Stimulated activated CD4-positive, alpha-beta T cell treated with anti-CD3 and anti-CD28 coated beads, Interleukin-4, amount 100 ng/mL, for 1 hour (primary cell): ENCODE measurements around the gene ZFYVE21.
A peak's percentile ranks its signal among the peaks of the same experiment; 100 is the strongest.
"Not testable (repeated sequence)": the region's sequence is repeated elsewhere in the genome, so short reads cannot be mapped to it uniquely, and the experiment has no call there.

Experiments used
- DNase-seq: peaks from one replicate; pipeline ENCODE4 v3.0.0-alpha.2; 2020

ZFYVE21 gene

DNA sequence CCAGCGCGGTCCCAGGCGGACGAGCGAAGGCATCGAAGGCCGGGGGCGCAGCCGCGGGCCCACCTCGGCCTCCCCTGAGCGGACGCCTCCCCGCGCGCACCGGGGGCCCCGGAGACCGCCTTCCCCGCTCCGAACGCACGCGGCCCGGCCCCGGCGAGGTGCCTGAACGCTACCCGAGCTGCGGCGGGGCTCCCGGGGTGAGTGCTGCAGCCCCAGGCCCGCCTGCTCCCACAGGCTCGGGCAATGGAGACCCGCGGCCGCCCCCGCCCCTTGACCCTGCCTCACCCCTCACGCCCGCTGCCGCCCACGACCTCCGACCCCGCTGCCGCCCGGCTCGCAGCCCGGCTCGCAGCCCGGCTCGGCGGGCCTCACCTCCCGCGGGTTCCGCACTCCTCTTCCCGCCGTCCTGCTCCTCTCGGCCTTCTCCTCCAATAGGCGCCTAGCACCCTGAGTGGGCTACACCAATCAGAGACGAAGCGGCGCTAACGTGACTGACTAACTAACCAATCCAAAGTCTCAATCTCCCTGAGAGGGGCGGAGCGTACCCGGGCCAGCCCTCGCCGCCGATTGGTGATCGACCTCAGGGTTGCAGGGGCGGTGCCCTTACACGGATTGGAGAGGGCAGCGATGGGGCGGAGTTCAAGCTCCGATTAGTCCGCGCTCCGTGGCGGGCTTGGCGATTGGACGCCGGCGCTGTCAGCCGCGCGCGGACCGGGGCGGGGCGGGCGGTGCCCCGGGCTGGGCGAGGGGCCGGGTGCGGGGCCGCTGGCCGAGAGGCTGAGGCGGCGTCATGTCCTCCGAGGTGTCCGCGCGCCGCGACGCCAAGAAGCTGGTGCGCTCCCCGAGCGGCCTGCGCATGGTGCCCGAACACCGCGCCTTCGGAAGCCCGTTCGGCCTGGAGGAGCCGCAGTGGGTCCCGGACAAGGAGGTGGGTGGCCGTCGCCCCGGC lies at the start of gene ZFYVE21, which contains the start of gene XRCC3:
TSS of gene ZFYVE21 (plus strand) at position 759 of the 949 bp plus-strand sequence. CDS start at position 791, 32 bp downstream.
TSS of gene XRCC3 (minus strand) at position 400 of the 949 bp plus-strand sequence. CDS start 4,364 bp downstream, outside the sequence.
- DNase-seq, result peak; percentile 99

DNA sequence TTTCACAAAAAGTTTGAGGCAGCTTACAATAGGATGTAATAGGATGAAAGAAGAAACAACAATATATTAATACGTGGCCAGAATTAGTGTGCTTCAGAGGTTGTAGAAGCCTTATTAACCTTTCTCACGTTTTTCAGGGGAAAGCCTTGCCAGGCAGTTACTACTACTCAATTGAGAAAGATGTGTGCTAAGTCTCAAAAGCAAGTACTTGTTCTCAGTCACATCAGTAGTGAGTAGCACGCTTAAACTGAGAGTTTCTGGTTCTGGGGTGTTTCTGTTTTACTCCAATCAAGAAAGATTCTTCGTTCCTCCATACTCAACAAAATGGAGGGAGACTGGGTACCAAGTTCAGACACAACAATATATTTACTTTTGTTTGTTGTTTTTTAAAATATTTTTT lies 47.9 kb upstream of the ZFYVE21 start:
- no peak for DNase-seq

DNA sequence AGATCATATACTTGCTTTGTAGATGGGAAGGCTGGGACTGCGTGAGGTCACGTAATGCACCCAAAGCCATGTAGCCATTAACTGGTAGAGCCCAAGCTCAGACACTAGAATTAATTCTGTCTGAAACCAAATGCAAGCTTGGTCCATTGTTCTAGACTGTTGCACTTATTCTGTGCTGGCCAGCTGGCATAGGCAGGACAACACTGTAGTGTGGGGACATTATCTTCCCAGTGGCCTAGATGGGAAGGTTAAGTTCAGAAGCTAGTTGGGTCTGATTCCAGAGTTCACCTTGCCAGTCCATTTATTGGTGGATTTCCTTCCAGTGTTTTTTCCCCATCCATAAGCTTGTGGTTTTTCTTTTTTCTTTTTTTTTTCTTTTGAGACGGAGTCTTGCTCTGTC lies 47.5 kb upstream of the ZFYVE21 start:
- no peak for DNase-seq

DNA sequence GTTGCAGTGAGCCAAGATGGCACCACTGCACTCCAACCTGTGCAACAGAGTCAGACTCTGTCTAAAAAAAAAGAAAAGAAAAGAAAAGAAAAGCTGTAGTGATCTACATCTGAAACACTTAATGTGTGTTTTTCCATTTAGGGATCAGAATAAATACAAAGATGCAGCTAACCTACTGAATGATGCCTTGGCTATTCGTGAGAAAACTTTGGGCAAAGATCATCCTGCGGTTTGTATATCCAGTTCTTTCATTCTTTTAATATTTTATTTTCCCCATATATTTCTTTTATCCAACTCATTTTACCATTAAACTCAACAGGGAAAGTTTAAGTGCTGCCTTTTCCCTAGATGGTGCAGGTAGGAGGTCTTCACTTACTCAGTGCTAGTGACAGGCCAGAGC lies 46.2 kb upstream of the ZFYVE21 start:
- DNase-seq, result no peak

DNA sequence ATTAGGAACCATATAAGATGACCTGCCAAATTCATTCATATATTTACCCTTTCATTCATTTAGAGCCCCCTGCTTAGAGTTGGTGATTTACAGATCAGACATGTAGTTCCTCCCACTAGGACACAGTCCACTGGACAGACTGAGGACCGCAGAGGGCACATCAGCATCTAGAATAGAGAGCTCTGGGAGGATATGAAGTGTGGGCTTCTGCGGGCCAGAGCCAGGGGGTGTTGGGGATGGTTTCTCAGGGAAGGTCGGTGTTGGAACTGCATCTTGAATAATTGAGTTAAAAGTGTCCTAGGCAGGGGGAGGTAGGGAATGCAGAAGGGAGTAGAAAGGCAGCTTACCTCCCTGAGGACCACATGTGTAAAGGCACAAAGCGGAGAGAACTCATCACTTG lies 43.7 kb upstream of the ZFYVE21 start:
- DNase-seq, result no peak

DNA sequence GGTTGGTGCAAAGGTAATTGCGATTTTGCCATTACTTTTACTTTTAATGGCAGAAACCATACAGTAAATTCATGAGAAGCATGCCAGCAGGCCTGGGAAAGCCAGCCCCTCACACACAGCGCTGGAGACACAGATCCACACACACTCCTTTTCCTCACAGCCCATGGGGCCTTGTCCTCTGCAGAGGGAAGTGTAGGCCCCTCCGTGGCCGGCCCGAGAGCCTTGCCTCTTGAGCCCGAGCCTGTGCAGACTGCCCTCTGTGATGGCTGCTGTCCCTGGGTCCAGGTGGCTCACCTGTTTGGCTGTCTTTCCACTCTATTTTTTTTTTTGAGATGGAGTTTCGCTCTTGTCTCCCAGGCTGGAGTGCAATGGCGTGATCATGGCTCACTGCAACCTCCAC lies 39.7 kb upstream of the ZFYVE21 start:
- no peak for DNase-seq

DNA sequence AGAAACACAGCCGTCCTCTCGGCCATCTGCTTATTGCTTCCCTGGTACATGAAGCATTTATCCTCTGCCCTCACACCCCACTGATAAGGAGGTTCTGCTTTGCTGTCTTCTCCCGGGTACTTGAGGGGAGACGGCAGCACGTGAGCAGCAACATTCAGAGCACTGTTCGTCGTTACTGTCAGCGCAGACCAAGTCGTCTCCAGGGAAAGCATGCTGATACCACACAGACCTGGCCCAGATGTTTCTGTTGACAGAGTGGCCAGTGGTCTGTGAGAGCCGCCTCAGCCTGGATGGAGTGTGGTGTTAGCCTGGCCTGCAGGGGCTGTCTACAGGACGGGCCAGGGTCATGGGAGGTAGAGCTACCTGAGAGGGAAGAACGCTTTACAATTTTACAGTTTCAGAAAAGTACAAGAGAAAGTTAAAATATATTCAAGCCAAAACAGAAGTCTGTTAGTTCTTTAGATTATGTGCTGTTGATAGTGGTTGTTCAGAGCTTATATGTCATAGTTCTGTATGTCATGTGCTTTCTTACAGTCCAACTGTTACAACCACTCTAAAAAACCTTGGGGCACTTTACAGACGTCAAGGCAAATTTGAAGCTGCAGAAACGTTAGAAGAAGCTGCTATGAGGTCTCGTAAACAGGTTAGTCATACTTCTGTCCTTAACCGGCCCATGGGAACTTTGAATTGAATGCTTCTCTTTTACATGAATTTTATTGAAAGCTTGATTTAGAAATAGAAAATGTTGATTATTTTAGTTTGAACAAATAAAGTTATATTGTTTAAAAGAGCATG lies 38.5 kb upstream of the ZFYVE21 start:
- no peak for DNase-seq

DNA sequence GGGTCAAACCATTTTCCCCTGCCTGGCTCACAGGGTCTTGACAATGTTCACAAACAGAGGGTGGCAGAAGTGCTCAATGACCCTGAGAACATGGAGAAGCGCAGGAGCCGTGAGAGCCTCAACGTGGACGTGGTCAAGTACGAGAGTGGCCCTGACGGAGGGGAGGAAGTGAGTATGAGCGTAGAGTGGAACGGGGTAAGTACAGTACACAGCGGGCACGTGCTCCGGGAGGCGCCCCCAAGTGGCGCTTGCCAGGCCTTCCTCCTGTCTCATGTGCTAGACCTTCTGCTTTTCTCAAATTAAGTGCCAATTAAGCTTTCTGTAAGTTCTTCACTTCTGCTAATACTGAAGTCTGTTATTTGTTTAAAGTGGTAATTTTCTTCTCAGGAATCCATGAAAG lies 36.3 kb upstream of the ZFYVE21 start:
- DNase-seq, result peak; percentile 57

DNA sequence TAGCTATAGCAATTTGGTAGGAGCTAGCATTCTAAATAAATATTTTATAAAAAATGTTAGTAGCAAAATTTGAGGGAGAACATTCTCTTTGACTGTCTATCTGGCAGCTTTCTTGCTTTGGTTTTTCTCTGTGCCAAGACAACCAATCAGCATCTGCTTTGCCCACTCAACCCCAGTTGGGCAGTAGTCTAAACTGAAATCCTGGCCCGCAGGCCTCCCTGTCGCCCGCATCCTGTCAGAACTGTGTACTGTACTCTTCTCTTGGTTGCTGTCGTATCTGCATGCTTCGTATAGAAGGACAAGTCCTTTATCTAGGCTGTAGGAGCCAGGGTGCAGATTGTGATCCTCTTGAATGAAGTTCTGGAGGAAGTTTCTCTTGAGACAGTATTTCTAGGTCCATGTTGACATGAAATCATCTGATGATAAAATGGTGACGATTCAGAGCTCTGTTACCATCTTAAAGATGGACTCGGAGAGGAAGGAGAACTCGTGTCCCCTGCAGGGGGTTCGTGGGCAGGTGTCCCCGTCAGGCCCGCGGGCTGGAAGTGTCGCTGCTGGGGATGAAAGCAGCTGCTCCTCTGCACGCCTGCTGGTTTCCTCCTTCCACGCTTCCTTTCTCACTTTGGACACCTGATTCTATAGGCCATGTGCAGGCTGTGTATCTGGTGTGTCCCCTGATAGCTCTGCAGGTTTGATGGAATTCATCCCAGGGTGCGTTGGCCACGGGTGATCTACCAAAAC lies 34.9 kb upstream of the ZFYVE21 start:
- DNase-seq, result no peak

DNA sequence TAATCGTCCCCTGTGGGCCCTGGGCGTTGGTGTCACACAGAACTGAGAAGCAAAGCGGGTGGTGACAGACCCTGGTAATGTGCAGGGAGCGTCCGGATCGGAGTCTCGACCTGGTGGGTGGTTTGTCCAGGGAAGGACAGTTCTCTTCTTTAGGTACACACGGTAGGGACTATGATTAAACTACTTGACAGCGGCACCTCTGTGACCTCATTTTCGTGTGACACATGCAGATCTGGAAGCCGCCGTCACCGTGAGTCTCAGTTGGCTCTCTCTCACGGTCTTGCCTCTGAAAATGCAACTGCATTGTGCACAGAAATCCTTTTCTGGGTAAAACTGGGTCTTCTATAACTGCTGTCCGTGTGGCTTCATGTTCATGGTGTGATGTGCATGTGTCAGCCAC lies 32.5 kb upstream of the ZFYVE21 start:
- no peak for DNase-seq

DNA sequence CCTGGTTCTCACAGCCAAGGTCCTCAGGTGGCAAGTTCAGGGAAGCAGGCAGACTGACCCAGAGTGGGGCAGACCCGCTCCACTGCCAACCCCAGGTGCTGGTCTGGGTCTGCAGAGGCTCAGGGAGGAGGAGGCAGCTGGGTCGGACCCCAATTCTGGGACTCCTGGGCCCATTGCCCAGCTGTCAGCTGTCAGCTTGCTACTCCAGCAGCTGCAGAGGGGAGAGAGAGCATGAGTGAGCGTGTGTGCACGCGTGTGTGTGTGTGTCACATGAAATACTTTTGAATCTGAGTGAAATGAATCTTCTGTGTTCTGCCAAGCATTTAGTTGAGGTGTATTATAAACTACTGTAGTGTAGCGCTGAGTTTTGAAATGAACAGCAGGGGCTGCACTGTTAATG lies 31.1 kb upstream of the ZFYVE21 start:
- no peak for DNase-seq

DNA sequence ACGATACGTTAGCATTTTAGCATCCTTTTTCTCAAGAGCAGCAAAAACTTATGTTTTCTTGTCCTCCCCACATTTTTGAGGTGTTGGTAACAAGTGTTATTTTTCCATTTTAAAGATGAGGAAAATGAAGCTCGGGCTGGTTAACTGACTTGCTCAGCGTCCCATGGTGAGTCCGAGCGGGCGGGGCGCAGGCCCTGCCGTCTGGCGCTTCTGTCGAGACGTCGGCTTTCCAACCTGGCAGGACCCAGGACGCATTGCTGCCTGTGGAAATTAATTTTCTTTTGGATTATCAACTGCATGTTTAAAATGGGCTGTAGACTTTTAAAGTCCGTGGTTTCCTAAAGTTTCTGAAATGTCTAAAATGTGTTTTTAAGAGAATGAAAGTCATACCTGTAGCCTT lies 30.7 kb upstream of the ZFYVE21 start:
- no peak for DNase-seq

DNA sequence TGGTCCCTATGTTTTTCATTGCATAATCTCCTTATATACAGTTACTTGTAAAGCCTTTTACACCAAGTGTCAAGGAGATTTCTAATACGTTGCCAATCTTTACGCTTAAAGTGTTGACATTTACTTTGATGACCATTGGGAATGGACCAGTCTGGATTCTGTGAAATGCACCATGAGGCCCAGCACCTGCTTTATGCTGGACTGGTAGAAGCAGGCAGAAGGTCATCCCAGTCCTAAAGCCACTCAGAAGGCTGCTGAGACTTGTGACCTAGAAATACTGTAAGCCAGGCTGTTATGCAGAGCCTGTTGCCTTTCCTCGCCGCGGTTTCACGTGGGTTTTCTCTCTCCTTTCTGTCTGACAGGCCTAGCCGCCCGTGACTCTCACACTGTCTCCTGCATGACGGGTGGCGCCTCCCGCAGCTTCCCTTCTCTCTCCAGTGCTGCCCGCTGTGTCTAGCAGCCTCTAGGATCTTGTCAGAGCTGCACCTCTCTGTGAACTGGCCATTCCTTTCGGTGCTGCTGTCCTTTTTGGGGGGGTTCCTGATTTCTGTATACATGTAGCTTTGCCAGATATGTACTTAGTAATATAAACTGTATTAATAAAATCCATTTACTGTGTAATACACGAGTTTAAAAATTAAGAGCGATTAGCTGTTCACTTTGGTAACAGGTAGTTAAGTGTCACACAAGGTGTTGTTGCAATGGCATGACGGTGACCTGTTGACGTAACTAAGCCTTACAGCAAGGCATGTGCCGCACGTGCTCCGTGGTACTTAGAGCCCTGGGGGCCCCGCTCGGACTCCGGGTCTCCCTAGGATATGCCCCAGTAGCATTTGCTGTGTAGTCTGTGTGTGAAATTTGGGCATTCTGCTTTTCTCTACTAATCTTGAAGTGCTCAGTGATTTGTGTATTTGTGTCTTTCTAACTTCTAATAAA lies 30.1 kb upstream of the ZFYVE21 start:
- DNase-seq, result no peak

DNA sequence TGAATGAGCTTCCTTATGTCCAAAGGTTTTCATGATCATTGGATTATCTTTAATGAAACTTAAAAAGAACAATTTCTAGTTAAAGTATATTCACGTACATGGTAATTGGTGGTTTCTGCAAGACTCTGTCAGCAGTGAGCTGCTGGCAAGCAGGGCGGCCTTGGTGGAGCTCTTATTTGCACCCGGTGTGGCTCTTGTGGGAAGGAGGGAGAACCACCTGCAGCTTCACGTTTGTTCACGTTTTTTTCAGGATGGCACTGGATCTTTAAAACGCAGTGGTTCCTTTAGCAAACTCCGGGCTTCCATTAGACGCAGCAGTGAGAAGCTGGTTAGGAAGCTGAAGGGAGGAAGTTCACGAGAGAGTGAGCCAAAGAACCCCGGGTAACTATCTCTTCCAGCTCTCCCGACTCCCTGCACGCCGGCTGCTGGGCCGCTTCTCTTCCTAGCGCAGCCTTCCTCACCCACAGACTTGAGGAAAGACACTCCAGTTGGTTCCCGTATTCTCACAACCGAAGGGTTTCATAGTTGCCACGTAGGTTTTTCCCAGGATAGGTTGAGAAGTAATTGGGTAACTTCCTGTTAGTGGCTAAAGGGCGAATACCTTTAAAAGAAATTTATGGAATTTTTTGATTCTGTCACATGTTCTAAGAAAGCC lies 28.7 kb upstream of the ZFYVE21 start:
- DNase-seq, result no peak

DNA sequence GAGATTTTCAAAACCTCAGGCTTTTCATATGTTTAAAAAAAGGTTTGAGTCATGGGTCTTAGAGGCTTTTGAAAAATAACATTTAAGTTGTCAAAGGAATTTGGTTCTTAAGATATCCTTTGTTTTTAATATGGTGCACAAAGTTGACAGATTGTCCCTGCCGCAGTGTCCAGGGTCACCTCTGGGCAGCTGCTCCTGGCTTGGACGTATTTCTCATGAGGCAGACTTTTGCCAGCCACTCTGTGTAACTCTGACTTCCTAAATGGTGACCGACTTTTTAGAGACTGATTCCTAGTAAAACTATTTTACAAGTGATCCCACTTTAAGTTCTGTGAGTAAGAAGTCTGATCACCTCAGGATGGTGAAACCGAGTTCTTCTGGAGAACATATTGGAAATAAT lies 27.9 kb upstream of the ZFYVE21 start:
- no peak for DNase-seq

DNA sequence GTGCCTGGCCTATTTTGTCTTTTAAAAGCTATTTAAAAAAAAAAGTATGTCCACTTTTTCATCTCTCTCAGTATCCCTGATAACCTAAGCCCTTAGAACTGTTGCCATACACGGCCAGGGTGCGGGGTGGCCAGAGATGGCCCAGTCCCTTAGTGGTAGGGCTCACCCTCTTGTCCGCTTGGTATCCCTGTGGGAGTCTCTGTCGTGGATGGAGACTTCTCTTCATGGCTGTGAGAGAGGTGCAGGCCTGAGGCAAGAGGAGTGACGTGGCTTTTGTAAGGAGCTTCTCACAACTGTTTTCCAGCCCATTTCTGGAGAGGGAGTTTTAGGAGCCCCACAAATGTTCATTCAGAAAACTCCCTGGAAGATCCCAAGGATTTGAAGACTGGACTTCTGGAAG lies 27.2 kb upstream of the ZFYVE21 start:
- no peak for DNase-seq

DNA sequence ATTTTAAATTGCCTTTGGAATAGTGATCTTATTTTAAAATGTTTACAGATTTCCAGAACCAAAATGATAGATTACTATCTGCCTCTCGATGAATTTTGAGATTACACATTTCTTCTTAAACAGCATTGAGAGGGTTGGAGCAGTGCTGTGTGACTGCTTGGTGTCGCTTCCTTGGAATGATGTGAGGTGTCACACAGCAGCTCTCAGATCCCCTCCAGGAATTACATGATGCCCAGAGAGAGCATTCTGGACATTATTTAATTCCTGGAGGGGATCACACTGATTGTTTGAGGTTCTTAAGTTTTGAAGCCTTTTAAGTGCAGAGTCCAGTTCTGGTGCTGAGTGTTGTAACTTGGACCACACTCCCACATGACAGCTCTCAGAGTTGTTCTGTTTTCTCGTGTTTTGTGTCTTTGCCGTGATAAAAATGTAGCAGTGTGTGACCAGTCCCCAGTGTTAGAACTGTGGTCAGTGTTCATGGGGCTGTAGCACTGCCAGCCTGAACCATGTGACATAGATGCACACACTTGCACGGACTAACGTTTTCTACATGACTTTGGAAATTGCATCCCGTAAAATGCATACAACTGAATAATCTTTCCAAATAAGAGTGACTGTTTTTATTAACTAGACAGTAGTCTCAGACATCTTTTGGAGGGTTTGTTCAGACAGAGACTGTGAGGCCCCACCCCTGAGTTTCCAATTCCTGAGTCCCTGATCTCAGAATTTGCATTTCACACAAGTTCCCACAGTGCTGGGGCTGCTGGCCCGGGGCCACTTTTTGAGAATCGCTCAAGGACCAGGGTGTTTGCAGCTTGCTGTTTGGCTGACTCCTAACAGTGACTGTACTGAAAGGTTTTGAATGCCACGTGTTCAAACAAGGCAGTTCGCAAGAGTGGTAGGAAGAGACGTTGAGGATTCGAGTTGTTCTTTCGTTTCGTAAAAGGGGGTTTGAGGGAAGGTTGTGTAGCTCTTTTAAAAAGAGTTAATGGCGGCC lies 26.4 kb upstream of the ZFYVE21 start:
- DNase-seq, result no peak

DNA sequence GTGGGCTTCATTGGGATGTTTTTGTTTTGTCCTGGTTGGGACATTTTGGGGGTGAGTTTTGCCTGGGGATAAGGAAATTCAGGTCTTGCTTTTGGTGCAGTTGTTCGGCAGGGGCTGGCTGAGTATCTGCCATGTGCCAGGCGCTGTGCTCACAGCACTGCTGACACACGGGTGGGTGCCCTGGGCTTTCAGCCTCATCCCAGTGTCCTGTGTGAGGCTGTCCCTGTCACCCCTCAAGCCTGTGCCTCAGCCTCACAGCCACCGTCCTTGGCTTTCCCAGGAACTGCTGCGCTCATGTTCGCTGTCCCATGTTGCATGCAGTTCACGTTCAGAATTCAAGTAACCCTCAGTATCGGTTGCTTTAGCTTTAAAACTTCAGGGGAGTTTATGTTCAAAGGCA lies 25.3 kb upstream of the ZFYVE21 start:
- no peak for DNase-seq

DNA sequence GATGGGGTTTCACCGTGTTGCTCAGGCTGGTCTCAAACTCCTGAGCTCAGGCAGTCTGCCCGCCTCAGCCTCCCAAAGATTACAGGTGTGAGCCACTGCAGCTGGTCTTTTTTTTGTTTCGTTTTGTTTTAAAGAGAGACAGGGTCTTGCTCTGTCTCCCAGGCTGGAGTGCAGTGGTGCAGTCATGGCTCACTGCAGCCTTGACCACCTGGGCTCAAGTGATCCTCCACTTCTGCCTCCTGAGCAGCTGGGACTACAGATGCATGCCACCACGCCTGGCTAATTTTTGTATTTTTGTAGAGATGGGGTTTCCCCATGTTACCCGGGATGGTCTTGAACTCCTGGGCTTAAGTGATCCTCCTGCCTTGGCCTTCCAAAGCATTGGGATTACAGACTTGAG lies 24.0 kb upstream of the ZFYVE21 start:
- not testable (repeated sequence) for DNase-seq

DNA sequence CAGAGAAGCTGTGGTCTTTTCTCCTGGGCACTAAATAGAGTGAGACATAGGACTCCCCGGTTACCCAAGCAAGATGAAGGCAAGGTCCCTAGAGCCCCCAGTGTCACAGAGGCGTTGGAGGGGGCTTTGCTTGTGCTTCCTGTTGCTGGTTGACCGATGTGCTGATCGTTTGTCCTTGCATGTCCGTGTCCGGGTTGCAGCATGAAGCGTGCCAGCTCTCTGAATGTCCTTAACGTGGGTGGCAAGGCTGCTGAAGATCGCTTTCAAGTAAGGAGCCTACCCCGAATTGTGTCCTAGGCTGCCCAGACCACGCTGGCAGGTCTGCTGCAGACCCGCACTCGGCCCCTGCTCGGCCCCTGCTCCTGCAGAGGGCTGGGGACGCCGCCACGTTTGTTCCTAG lies 23.5 kb upstream of the ZFYVE21 start:
- no peak for DNase-seq
